ENCODE results near the gene SLC25A21. TPM values are rescaled to one million over a fixed set of nuclear protein-coding genes. Genes with fewer than 3 reads are reported as not detected.

SLC25A21 gene
- total RNA-seq, 2 experiments from 2014 or later, result not detected

DNA sequence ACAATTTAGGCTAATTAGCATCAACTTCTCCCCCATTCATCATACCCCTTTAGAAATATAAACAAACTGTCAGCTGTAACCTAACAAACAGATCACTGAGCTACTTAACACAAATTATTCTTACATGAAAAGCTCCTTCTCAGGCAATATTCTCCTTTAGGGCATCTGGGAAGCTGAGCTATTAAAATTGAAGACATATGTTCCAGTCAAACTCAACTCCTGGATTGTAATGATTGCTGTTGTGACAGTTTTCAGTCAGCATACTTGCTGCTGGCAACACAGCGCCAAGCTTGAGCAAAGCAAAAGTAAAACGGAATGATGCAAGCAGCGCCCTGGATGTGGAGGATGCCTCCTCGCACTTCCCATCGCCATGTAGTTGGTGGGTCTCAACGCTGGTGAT is 82.4 kb downstream of the SLC25A21 start:
- H3K27ac Mint-ChIP-seq, result no peak overlapping the region
- H3K36me3 ChIP-seq (ENCODE audit: insufficient read depth, low read length), result no peaks in the 10 kb centered on the region
- ATAC-seq (ENCODE audit: poor library complexity), result no peak
- no peaks in the 10 kb centered on the region for H3K9me3 ChIP-seq (ENCODE audit: control insufficient read depth in 1 of 2, insufficient read depth in 1 of 2, low read length in 2 of 2)
- no peaks in the 10 kb centered on the region for H3K4me1 ChIP-seq (ENCODE audit: insufficient read depth, low read length)
- H3K27me3 Mint-ChIP-seq, result no peaks in the 10 kb centered on the region
- no peaks in the 10 kb centered on the region for H3K27me3 ChIP-seq (ENCODE audit: control insufficient read depth in 1 of 2, insufficient read depth in 2 of 2, low read length in 2 of 2)
- intact Hi-C loops (cut with DNase I, micrococcal nuclease), result no loop called here
- H3K4me1 Mint-ChIP-seq (ENCODE audit: low read depth), result no peaks in the 10 kb centered on the region
- ChIA-PET CTCF (no interaction called here), POLR2A (no interaction called here)
- no peak for DNase-seq
- H3K9me3 Mint-ChIP-seq, result peaks cover 9% of the 10 kb centered on the region
- H3K27ac ChIP-seq (ENCODE audit: low read depth in 1 of 2, low read length in 2 of 2), result no peak overlapping the region
- H3K4me3 Mint-ChIP-seq, result no peak overlapping the region
- TF ChIP-seq, protein P1, sequence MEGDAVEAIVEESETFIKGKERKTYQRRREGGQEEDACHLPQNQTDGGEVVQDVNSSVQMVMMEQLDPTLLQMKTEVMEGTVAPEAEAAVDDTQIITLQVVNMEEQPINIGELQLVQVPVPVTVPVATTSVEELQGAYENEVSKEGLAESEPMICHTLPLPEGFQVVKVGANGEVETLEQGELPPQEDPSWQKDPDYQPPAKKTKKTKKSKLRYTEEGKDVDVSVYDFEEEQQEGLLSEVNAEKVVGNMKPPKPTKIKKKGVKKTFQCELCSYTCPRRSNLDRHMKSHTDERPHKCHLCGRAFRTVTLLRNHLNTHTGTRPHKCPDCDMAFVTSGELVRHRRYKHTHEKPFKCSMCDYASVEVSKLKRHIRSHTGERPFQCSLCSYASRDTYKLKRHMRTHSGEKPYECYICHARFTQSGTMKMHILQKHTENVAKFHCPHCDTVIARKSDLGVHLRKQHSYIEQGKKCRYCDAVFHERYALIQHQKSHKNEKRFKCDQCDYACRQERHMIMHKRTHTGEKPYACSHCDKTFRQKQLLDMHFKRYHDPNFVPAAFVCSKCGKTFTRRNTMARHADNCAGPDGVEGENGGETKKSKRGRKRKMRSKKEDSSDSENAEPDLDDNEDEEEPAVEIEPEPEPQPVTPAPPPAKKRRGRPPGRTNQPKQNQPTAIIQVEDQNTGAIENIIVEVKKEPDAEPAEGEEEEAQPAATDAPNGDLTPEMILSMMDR (IDR thresholded peaks at IDR 0.05), result no peak
- H3K4me3 ChIP-seq (ENCODE audit: low read length), result no peak overlapping the region
- no peaks in the 10 kb centered on the region for H3K36me3 Mint-ChIP-seq (ENCODE audit: low read depth)

DNA sequence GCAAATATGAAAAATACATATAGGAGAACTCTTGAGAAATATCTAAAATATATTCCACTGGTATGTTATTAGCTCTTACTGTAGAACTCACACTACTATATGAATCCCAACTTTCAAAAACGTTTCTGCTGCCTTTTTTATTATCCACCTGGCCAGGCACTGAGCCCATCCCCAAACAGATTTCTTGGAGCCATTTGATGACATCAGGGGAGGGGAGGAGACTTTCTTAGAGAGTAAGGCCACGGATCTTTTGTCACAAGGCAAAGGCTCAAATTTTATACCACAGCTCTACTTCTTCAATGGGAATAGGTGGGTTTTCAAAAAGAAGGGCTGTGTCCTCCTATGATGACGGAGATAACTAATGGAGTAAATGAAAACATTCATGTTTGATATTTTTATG is 83.0 kb downstream of the SLC25A21 start:
- no peaks in the 10 kb centered on the region for H3K36me3 ChIP-seq (ENCODE audit: insufficient read depth, low read length)
- ATAC-seq (ENCODE audit: poor library complexity) (no peak), DNase-seq (no peak)
- TF ChIP-seq, protein P1 (IDR thresholded peaks at IDR 0.05), result no peak
- Mint-ChIP-seq H3K9me3 (peaks cover 9% of the 10 kb centered on the region), H3K27me3 (no peaks in the 10 kb centered on the region), H3K4me3 (no peak overlapping the region), H3K4me1 (ENCODE audit: low read depth) (no peaks in the 10 kb centered on the region), H3K27ac (no peak overlapping the region), H3K36me3 (ENCODE audit: low read depth) (no peaks in the 10 kb centered on the region)
- H3K4me3 ChIP-seq (ENCODE audit: low read length), result no peak overlapping the region
- H3K4me1 ChIP-seq (ENCODE audit: insufficient read depth, low read length), result no peaks in the 10 kb centered on the region
- no peak overlapping the region for H3K27ac ChIP-seq (ENCODE audit: low read depth in 1 of 2, low read length in 2 of 2)
- H3K27me3 ChIP-seq (ENCODE audit: control insufficient read depth in 1 of 2, insufficient read depth in 2 of 2, low read length in 2 of 2), result no peaks in the 10 kb centered on the region
- POLR2A ChIA-PET, result no interaction called here
- CTCF ChIA-PET, result no interaction called here
- intact Hi-C loops (cut with DNase I, micrococcal nuclease), result no loop called here
- no peaks in the 10 kb centered on the region for H3K9me3 ChIP-seq (ENCODE audit: control insufficient read depth in 1 of 2, insufficient read depth in 1 of 2, low read length in 2 of 2)

DNA sequence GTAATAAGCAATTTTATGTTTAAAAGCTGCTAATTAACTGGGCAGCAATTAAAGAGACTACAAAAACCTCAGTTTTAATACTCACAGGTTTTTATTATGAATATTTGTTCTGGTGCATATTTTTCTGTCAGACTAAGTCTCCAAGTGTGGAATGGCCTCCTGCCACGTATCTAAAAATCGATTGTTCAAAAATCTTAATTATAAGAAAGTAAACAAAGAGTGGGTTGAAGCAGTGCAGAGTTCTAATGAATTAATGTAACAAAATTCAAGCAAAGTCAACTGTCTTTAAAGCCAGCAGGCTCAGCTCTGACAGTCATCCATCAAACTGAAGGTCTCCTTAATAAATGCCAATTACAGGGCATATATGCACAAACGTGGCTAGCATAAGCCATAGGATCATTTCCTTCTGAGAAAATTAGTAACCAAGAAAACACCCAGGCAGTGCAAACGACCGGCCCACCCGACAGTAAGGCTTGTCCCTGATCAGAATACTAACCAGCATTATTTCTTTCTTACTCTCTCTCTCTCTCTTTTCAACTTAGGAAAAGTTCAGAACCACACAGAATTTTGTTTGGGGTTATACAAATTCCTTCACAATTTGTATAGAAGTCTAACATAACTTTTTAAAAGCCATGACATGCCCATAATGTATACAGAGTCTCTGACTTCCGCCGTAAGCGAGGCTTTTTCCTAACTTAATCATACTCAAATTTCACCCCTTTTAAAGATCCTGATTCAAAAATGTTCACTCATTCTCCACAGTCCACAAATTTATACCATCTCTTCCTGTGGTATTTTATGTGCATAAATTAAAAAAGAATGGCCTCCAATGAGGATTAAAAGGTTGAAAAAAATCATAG is 83.8 kb downstream of the SLC25A21 start:
- H3K9me3 ChIP-seq (ENCODE audit: control insufficient read depth in 1 of 2, insufficient read depth in 1 of 2, low read length in 2 of 2), result no peaks in the 10 kb centered on the region
- H3K36me3 ChIP-seq (ENCODE audit: insufficient read depth, low read length), result no peaks in the 10 kb centered on the region
- no peak overlapping the region for H3K4me3 Mint-ChIP-seq
- no peak overlapping the region for H3K27ac Mint-ChIP-seq
- H3K4me1 Mint-ChIP-seq (ENCODE audit: low read depth), result no peaks in the 10 kb centered on the region
- TF ChIP-seq, protein P1 (IDR thresholded peaks at IDR 0.05), result no peak
- H3K27me3 ChIP-seq (ENCODE audit: control insufficient read depth in 1 of 2, insufficient read depth in 2 of 2, low read length in 2 of 2), result no peaks in the 10 kb centered on the region
- no peak overlapping the region for H3K4me3 ChIP-seq (ENCODE audit: low read length)
- peaks cover 9% of the 10 kb centered on the region for H3K9me3 Mint-ChIP-seq
- intact Hi-C loops (cut with DNase I, micrococcal nuclease), result no loop called here
- H3K27me3 Mint-ChIP-seq, result no peaks in the 10 kb centered on the region
- no peaks in the 10 kb centered on the region for H3K36me3 Mint-ChIP-seq (ENCODE audit: low read depth)
- no peak for ATAC-seq (ENCODE audit: poor library complexity)
- no peaks in the 10 kb centered on the region for H3K4me1 ChIP-seq (ENCODE audit: insufficient read depth, low read length)
- ChIA-PET POLR2A (no interaction called here), CTCF (no interaction called here)
- no peak for DNase-seq
- no peak overlapping the region for H3K27ac ChIP-seq (ENCODE audit: low read depth in 1 of 2, low read length in 2 of 2)

All from CD4-positive, alpha-beta T cell (primary cell).